SU-DHL-6 (cell line): Measurements from ENCODE around the gene CACNA1G.

Experiments
- CTCF ChIP-seq: fragments of 200-600 bp; sonication (generic); IDR thresholded peaks from one replicate; pipeline ENCODE4 v1.5.1; 2017; ENCODE audit warnings: antibody characterized with exemption, mild to moderate bottlenecking, low read length, moderate library complexity; ENCODE audit not compliant: insufficient read depth, poor library complexity, severe bottlenecking
- EZH2phosphoT487 ChIP-seq: fragments of 200-600 bp; sonication (generic), shearing (Covaris generic); conservative IDR thresholded peaks from 2 replicates; pipeline ENCODE4 v1.6.1; 2018; ENCODE audit warnings: mild to moderate bottlenecking, antibody characterized with exemption, low read length, moderate library complexity, mixed read lengths

- TF ChIP-seq CTCF (peak; percentile 65), EZH2phosphoT487 (no peak)
These were observed 9.7 kb upstream of the CACNA1G start for GRCh38 chr17:50550661-50551432.
